ENCODE results near the gene ITGA3.

DNA sequence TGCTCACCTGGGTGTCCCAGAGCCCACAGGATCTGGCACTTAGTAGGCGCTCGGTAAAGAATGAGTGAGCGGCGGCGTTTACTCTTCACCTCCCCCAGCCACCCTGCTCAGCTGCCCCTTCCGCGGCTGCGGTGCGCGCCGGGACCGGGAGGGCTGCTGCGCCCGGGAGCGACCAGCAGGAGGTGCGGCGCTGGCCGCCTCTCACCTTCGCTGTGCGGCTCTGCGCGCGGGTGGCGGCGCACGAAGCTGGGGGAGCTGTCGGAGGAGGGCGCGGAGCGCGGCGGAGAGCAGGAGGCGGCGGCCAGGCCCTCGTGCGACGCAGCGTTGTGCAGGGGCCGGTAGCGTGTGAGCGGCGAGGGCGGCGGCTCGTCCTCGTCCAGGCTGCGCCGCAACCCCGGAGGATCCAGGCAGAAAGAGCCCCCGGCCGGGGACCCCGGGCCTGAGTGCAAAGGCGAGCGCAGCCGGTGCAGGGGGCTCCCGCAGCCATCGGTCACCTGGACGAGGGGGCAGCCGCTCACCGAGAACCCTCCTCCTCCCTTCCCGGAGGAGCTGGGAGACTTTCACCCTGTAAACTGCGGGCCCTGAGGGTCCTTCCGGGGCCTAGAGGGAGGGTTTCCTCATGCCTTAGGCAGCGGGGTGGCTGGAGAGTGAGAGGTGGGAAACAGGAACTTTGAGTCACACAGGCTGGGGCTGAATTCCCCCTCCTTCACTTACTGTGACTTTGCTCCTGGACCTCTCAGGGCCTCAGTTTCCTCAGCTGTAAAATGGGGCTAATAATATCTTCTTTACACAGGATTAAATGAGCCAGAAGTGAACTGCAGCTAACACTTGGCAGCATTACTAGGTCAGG lies 61.5 kb downstream of the ITGA3 start:
- TF ChIP-seq POLR2A (IDR thresholded peaks at IDR 0.05; ENCODE audit: low read depth, low read length) (no peak), POLR2AphosphoS5 (IDR thresholded peaks at IDR 0.05; ENCODE audit: low read depth, low read length) (no peak), TAF1 (IDR thresholded peaks at IDR 0.05; ENCODE audit: low read depth, low read length) (no peak), POU2F2 (IDR thresholded peaks at IDR 0.05; ENCODE audit: low read depth, low read length) (no peak)

Data from GM12891 (cell line).